RCC 7860 (cell line): ENCODE results near the gene CCL17.
"Not testable (repeated sequence)": the region's sequence is repeated elsewhere in the genome, so short reads cannot be mapped to it uniquely, and the experiment has no call there.

Source experiments
- DNase-seq: peaks from one replicate; pipeline ENCODE4 v3.0.0-alpha.2; 2015; ENCODE audit warnings: low spot score
- FAIRE-seq: peaks from 2 replicates; lab custom pipeline; 2012; peaks lifted over from hg19 to GRCh38; lab: Jason Lieb, UNC

Gene CCL17

GRCh38 chr16:57395026-57395425 lies 9.5 kb upstream of the CCL17 start:
- DNase-seq (no peak), FAIRE-seq (no peak)

GRCh38 chr16:57396786-57397185 lies 7.8 kb upstream of the CCL17 start:
- no peak for FAIRE-seq

GRCh38 chr16:57397493-57397892 lies 7.1 kb upstream of the CCL17 start:
- not testable (repeated sequence) for FAIRE-seq

More at GRCh38 chr16:57396786-57397185, 7.8 kb upstream of the CCL17 start:
- no peak for DNase-seq

GRCh38 chr16:57401943-57402640 lies 2.5 kb upstream of the CCL17 start:
- DNase-seq (no peak), FAIRE-seq (no peak)

More at GRCh38 chr16:57397493-57397892, 7.1 kb upstream of the CCL17 start:
- not testable (repeated sequence) for DNase-seq

- DNase-seq: no peak
- no peak for FAIRE-seq
Observed at GRCh38 chr16:57405097-57405496, 530 bp downstream of the CCL17 start.

GRCh38 chr16:57406881-57407280 lies 2.3 kb downstream of the CCL17 start:
- FAIRE-seq: no peak

GRCh38 chr16:57407521-57408353 lies 3.2 kb downstream of the CCL17 start:
- DNase-seq: no peak
- FAIRE-seq: no peak

More at GRCh38 chr16:57406881-57407280, 2.3 kb downstream of the CCL17 start:
- no peak for DNase-seq

GRCh38 chr16:57409065-57409464 lies 4.5 kb downstream of the CCL17 start:
- FAIRE-seq: no peak

GRCh38 chr16:57409870-57410587 lies 5.5 kb downstream of the CCL17 start:
- no peak for FAIRE-seq
- DNase-seq: no peak

More at GRCh38 chr16:57409065-57409464, 4.5 kb downstream of the CCL17 start:
- no peak for DNase-seq

GRCh38 chr16:57411362-57411976 lies 6.9 kb downstream of the CCL17 start:
- DNase-seq (no peak), FAIRE-seq (no peak)

- no peak for DNase-seq
- FAIRE-seq: no peak
Observed at GRCh38 chr16:57412584-57412983, 8.0 kb downstream of the CCL17 start.

GRCh38 chr16:57413301-57413730 lies 8.7 kb downstream of the CCL17 start:
- no peak for FAIRE-seq

GRCh38 chr16:57413733-57414132 lies 9.2 kb downstream of the CCL17 start:
- DNase-seq: no peak
- no peak for FAIRE-seq

More at GRCh38 chr16:57413301-57413730, 8.7 kb downstream of the CCL17 start:
- no peak for DNase-seq

- FAIRE-seq: no peak
- no peak for DNase-seq
Observed at GRCh38 chr16:57416084-57416483, 11.5 kb downstream of the CCL17 start.

- DNase-seq: no peak
- no peak for FAIRE-seq
Observed at GRCh38 chr16:57419506-57419905, 14.9 kb downstream of the CCL17 start.

GRCh38 chr16:57422026-57422944 lies 17.7 kb downstream of the CCL17 start:
- DNase-seq: peak; percentile 32
- no peak for FAIRE-seq

GRCh38 chr16:57423152-57423551 lies 18.6 kb downstream of the CCL17 start:
- FAIRE-seq: no peak
- DNase-seq: no peak

- FAIRE-seq (no peak), DNase-seq (no peak)
Observed at GRCh38 chr16:57424583-57424982, 20.0 kb downstream of the CCL17 start.

GRCh38 chr16:57426356-57426755 lies 21.8 kb downstream of the CCL17 start:
- DNase-seq (no peak), FAIRE-seq (no peak)

- DNase-seq: no peak
- no peak for FAIRE-seq
Observed at GRCh38 chr16:57427307-57427706, 22.7 kb downstream of the CCL17 start.
